ENCODE measurements around the gene FAM131A.

GRCh38 chr3:184308744-184309143 is 28.7 kb upstream of the FAM131A start:
- TF ChIP-seq REST (IDR thresholded peaks at IDR 0.05) (no peak), CTCF (IDR thresholded peaks at IDR 0.05; ENCODE audit: low read depth, low read length, missing input control) (no peak), JUND (IDR thresholded peaks at IDR 0.05) (no peak)
